ENCODE results near the gene PRRT1.

The PRRT1 gene

DNA sequence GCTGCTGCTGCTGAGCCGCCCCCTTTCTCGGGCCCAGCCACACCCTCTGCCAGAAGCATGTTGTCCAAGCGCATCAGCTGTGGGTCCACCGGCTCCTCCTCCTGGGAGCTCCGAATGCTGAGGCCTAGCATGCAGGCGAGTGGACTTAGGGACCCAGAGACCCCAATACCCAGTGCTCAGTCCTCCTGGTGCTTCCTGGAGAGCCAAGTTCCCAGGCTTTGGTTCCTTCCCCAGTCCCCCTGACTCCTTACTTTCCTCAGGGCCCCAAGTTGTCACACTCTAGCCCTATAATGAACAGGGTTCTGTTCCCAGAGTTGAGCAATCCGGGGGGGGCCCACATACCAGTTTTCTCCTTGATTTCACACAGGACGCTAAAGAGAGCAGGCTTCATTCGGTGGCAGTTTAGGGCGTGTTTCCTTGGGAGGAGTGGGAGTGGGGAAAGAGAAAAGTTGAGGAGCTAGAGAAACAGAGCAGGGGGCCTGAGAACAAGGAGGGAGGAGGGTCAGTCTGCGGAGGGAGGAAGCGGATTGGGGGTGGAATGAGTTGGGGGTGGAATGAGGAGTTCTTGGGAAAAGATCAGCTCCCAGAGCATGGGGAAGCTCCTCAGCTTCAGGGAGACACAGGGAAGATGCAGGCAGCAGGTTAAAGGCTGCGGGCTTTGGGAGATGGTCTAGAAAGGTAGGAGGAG, 36.8 kb upstream of the PRRT1 start:
- peak; percentile 13 for DNase-seq (ENCODE audit: low spot score)

DNA sequence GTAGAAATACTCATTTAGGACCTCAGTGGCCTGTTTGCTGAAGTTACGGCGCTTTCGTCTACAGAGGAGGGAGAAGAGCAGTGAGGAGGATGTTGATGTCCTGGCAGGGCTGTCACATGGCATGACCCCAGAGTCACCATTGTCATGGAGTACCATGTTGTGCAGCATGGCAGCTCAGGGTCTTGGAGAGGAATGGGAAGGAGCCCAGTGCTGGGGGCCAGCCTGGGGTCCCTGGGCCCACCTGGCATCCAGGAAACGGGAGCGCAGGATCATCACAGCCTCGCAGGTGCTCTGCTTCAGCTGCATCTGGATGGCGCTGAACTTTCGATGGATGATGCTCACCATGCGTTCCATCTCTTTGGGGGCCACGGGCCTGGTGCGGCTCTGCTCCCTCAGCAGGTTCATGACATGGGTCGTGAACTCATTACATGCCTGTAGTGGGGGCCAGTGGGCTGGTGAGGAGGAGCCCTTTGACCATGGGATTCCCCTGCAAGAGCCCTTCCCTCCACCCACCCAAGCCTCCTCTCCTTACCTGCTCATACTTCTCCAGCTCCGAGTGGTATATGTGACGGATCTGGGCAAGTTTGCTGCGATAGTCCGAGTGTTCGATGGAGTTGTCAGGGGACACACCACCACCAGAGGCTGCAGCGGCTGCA, 36.1 kb upstream of the PRRT1 start:
- peak; percentile 11 for DNase-seq (ENCODE audit: low spot score)

DNA sequence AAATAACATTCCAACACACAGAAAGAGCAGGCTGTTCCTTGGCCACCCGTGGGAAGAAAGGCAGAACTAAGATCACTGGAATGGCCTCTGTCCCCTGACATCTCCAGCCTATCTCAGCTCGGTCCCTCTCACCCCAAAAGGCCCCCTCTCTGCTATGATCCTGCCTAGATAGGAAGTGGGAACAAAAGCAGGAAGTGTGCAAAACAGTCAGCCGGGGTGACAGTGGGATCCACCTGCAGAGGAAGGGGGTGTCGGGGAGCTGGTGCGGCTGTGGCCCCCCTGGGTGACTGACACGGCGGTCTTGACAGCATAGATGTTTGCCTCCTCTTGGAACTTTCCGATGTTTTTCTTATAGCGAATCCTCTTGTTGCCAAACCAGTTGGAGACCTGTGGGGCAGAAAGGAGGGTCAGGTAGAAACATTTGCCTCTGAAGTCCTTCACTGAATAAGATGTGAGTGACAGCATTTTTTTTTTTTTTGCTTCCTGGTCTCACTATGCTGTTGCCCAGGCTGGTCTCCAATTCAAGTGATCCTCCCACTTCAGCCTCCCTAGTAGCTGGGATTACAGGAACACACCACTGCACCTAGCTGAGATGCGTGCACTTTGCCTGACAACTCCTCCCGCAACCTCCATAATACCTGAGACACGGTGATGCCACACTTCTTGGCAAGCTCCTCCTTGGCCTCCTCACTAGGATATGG, 35.4 kb upstream of the PRRT1 start:
- DNase-seq (ENCODE audit: low spot score), result no peak

DNA sequence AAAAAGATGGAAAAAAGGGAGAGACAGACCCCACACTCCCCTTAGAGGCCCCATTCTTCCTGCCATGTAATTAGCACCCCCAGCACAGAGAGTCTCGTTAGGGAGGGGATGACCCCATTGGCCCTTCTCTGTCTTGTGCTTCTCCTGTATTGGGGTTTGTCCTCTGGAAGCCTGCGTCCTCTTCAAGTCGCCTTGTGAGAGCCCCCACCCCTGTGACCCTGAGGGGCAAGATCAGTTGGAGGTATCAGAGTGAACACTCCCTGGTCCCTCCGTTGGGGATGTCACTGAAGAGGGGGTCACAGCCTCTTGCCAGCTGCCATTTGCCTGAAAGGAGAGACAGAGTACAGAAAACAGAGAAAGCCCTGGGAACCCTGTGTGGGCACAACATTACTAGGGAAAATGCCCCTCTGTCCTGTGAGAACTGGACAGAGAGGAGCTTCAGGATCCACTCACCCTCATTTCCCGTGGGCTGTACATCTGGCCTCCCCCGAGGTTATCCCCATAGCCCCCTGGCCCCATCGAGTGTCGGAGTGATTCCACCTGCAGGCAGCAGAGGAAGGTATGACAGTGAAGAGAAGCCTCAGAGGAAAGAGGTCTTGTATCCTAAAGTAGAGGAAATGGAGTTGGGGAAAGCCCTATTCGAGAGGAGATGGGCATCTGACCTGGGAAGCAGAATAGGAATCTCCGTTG, 34.6 kb upstream of the PRRT1 start:
- DNase-seq (ENCODE audit: low spot score), result peak; percentile 41

DNA sequence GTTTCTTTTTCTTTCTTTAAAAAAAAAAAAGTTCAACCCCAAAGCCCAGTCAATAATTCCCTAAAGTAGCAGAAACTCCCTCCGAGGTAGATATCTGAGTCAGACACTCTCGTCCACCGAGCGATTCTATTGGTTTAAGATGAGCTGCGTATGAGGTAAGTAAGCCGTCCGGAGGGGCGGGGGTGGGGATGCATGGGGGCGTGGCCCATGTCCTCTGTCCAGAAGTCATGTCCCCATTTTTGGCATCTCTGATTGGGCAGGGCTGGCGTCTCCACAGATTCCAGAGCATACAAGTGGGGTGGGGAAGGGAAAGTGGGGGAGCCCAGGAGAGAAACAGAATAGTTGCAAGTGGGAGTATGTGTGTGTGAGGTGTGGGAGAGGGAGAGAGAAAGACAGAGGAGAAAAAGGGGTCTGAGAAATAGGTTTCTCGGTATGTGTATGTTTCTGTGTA, 34.0 kb upstream of the PRRT1 start:
- DNase-seq (ENCODE audit: low spot score), result peak; percentile 92

DNA sequence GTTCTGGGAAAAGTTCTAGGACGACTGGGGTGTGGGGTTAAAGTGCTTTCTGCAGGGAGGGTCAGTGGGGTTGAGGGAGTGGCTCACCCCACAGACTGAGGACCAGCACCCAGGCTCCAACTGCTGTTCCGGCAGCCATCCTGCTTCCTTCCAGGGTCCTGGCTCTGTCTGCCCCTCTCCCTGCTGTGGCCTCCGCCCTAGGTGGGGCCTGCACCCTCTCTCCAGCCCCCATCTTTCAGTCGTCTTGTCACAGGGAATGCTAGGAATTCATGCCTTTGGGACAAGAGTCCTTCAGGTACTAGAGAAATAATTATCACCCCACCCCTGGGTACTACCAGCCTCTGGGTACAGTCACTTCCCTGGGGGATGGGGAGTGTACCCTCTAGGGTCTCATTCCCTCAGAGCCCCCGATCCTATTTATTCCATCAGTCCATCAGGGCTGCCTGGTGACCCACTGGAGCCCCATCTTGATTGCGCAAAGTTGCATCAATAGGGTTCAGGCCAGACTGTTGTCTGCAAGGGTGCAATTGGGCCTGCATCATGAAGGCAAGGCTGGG, 32.4 kb upstream of the PRRT1 start, which contains the start of gene AGER:
TSS of gene AGER (minus strand) at position 170 of the 557 bp plus-strand sequence. CDS start at position 139, 31 bp downstream.
- DNase-seq (ENCODE audit: low spot score), result peak; percentile 53

DNA sequence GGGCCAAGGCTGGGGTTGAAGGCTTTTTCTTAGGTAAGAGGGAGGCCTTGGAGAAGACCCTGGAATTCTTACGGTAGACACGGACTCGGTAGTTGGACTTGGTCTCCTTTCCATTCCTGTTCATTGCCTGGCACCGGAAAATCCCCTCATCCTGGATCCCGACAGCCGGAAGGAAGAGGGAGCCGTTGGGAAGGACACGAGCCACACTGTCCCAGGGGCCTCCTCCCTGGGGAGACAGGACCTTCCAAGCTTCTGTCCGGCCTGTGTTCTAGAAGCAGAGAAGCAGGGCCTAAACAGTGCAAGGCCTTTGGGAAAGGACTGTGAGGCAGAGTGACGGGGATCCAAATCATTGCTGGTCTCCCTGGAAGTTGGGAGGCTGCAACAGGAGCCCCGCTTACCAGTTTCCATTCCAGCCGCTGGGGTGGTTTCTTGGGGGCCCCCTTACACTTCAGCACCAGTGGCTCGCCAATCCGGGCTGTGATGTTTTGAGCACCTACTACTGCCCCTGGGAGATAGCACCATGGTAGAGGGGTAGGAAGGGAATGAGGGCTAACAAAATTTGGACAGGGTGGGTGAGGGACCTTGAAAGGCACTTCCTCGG, 31.8 kb upstream of the PRRT1 start:
- DNase-seq (ENCODE audit: low spot score), result no peak

DNA sequence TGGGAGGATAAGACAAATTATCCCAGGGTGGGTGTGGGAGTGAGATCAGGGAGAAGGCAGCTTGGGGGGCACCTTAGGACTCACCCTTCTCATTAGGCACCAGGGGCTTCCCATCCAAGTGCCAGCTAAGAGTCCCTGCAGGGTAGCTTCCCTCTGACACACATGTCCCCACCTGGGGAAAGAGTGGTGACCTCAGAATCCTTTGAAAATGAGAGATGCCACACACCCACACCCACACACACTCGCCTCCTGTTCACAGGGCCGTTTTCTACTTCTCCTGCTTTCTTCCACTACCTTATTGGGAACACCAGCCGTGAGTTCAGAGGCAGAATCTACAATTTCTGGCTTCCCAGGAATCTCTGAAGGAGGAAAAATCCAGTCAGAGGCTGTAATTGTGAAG, 31.3 kb upstream of the PRRT1 start:
- DNase-seq (ENCODE audit: low spot score), result no peak

DNA sequence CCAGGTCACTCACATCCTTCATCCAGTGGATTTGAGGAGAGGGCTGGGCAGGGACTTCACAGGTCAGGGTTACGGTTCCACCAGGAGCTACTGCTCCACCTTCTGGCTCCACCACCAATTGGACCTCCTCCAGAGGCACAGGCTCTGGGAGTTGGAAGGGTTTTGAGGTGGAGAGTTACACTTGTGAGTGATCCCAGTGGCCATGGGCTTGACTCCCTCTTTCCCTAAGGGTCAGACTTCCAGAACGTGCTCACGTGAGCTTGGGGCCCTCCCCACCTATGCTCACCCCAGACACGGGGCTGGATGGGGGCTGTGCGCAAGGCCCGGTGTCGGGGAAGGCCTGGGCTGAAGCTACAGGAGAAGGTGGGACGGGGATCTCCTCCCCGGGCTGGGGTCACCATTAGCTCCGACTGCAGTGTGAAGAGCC, 30.8 kb upstream of the PRRT1 start:
- DNase-seq (ENCODE audit: low spot score), result peak; percentile 52

DNA sequence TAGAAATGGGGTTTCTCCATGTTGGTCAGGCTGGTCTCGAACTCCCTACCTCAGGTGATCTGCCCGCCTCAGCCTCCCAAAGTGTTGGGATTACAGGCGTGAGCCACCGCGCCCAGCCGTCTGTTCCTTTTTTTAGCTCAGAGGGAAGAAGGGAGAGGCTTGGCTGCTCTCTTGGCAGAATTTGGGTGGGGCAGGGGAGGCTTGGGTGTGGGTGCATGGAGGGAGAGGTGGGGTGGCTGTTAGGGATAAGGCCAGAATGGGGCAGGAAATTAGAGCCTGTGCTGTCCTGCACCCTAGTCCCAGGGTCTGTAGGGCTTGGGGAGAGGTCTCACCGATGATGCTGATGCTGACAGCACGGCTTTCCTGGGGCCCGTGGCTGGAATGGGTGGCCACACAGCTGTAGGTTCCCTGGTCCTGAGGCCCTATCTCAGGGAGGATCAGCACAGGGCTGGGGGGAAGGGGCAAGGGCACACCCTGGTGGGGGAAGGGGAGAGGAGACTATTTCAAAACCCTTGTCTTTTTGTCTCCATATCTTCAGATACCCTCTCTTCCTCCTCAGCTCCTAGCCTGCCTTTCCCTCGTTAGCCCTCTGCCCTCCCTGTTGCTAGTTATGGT, 30.3 kb upstream of the PRRT1 start:
- peak; percentile 75 for DNase-seq (ENCODE audit: low spot score)

DNA sequence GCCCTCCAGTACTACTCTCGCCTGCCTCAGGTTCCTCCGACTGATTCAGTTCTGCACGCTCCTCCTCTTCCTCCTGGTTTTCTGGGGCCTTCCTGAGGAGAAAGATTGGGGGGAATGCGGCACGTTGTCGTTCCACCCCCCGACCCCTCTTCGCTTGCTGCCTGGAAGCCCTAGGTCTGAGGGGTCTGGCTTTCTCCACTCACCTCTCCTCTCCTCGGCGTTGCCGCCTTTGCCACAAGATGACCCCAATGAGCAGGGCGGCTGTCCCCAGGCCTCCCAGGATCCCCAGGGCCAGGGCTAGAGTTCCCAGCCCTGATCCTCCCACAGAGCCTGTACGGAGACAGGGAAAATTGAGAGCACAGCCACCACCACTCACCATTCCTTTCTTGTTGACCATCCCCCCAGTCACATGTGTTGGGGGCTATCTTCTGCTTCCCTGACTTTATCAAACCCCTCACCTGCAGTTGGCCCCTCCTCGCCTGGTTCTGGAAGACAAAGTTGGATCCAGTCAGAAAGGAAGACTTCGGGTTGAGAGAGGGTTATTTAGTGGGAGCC, 29.5 kb upstream of the PRRT1 start:
- no peak for DNase-seq (ENCODE audit: low spot score)

DNA sequence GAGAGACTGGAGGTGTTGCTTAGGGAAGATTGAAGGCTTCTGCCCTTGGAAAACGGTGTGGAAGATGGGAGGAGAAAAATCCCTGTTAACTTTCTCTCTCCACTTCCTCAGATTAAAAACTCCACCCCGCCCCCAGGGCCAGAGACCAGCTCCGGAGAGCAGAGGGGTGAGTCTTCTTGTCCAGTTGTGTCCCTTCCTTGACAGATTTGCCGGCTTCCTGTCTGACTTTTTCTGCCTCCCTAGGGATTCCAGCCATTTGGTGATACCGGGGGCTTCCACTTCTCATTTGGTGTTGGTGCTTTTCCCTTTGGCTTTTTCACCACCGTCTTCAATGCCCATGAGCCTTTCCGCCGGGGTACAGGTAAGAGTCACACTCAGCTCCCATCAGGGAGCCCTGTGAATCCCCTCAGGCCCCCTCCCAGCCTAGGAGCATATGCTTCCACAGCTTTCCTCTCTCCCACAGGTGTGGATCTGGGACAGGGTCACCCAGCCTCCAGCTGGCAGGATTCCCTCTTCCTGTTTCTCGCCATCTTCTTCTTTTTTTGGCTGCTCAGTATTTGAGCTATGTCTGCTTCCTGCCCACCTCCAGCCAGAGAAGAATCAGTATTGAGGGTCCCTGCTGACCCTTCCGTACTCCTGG, 28.1 kb upstream of the PRRT1 start:
- no peak for DNase-seq (ENCODE audit: low spot score)

DNA sequence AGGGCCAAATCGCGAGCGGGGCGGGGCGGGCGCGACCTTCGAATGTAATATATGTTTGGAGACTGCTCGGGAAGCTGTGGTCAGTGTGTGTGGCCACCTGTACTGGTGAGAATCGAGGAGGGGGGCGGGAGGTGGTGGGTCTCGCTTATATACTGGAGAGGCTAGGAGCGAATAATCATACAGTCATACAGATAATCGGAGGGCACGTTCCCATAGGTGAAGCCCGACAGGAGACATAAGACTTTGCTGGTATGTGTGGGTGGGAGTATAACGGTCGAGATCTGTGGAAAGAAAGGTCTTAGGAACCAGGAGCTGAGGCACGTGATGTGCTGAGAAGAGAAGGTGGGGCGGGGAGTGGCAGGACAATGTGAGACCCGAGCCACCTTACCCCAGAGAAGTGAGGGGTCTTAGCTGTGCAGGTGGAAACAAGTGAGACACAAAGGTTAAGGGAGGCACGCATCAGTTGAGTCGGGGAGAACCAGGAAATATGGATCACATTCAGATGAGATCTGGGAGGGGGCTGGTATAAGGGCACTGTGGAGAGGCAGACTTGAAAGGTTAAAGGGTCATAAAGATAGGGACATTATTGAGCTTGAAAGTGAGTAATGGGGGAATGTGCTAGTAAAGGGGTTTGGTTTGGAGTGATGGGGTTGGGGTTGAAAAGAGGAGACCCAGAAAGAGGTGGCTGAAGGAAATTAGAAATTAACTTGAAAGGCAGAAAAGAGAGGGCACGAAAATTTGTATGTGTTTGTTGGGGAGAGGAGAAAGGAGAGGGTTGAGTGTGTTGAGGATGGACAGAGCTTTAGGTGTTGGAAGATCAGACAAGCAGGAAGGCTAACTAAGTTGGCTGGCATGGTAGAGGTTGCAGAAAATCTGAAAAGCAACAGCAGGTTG, 27.1 kb upstream of the PRRT1 start:
- DNase-seq (ENCODE audit: low spot score), result peak; percentile 50

DNA sequence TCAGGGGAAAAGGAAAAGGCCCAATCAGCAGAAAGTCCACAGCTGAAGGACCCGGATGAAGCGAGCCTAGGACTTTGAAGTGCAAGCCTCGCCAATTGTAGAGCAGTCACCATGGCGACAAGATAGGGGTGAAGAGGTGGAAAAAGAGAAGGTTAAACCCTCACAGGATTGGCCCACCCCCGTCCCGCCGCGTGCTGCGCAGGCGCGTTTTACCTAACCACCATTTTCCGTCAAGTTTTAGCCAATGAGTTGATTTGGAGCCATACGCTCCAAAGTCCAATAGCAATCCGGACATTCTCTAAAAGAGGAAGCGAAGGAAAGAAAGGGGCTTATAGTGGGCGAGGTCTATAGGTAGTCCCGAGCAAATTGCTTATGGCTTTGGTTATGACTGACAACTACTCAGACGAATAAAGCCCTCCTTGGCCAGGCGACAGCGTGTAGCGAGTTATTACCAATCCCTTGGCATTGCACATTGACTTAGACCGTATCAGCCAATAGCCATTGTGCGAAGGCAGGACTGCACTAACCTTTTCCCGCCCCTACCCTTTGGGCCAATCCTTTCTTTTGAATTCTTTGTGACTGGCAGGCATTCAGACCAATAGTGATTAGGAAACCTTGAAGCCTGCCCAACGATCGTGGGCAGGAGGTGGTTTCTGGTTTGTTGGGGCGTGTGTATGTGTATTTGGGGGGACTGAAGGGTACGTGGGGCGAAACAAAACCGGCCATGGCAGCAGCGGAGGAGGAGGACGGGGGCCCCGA, 26.2 kb upstream of the PRRT1 start, which contains the start of gene RNF5:
TSS of gene RNF5 (plus strand) at position 618 of the 759 bp plus-strand sequence. CDS start at position 725, 107 bp downstream.
- peak; percentile 99 for DNase-seq (ENCODE audit: low spot score)

DNA sequence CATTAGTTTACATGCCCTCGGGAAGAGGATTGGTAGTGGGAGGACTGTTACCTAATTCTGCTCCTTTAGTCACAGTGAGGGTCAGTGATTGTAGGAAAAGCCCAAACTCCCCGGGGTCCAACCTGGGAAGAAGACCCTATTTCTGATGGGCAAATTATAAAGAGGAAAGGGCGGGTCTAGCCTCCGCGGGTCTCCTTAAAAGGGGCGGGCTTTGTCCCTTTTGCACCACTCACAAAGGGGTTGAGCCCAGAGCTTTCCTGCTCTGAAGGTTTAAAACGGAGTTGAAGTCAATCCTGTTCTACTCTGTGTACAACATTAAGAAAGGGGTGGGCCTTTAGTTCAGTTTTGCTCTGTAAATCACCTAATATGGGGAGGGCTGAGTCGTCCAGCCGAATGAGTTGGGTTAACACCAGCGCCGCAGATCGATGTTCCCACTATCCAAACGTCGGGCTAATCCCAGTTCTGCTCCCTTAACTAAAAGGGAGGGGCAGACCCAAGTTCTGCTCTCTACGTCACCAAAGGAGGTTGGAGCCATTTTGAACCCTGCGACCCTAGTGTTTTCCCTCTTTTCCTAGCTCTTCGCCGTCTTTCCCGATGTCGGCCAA, 25.5 kb upstream of the PRRT1 start:
- DNase-seq (ENCODE audit: low spot score), result no peak

DNA sequence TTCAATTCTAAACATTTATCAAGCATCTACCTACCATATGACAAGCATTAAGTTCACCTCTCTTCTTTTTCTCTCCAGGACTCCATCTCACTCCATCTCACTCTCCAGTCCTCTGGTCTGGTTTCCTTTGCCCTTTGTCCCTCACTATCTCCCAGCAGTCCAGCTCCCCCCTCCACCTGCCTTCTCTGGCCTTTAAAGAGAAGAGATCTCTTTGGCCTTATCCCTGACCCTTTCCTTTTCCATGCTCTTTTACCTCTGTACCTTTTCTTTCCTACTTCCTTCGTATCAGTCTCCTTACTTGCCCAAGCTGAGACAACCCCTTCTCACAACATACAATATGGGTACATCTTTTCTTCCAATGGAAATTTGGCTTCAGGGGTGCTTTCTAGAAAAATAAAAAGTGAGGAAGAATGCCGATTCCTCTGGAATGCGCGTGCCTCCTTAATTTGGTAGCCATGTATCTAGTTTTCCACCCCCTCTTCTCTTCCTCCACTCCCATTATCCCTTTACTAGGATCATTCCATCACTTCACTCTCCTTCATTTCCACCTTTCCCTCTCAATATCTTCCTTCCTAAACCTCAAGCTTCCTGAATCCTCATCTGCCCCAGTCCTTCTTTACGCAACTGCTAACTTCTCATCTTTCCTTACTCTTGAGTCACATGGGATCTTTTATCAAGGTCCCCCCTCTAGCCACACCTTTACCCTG, 24.9 kb upstream of the PRRT1 start:
- peak; percentile 63 for DNase-seq (ENCODE audit: low spot score)

Measured in hematopoietic multipotent progenitor cell treated with erythropoietin and hydrocortisone succinate and interleukin-3 and kit ligand, for 17 days (in vitro differentiated cells).